Measurements from ENCODE around the gene PEX6. TPM values are rescaled to one million over a fixed set of nuclear protein-coding genes. Genes with fewer than 3 reads are reported as not detected.
A peak's percentile ranks its signal among the peaks of the same experiment; 100 is the strongest.

The PEX6 gene
- total RNA-seq, 1 experiment from 2014 or later, result 15.6 TPM

DNA sequence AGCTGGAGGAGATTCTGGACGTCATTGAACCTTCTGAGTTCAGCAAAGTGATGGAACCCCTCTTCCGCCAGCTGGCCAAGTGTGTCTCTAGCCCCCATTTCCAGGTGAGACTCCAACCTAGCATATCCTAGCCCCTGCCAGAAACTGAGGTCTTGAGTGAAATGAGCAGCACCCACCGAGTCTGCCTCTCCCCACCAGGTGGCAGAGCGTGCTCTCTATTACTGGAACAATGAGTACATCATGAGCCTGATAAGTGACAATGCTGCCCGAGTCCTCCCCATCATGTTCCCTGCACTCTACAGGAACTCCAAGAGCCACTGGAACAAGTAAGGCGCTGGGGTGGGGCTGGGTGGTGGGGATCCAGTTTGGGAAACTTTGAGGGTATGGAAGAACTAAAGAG is 30.1 kb upstream of the PEX6 start:
- Mint-ChIP-seq H3K27me3 (ENCODE audit: low read depth) (no peaks in the 10 kb centered on the region), H3K4me3 (no peak overlapping the region), H3K4me1 (peaks cover 16 to 19% of the 10 kb centered on the region in 2 experiments), H3K36me3 (ENCODE audit: insufficient read depth in 1 of 3, low read depth in 3 of 3) (peaks cover 27 to 80% (median 72%) of the 10 kb centered on the region in 3 experiments; a peak in 6 of 7 replicates), H3K27ac (no peak overlapping the region; a peak in 1 of 7 replicates), H3K9me3 (no peaks in the 10 kb centered on the region; a peak in 1 of 5 replicates)
- Histone ChIP-seq H3K4me2 (ENCODE audit: insufficient read depth, insufficient read length, low read length) (no peak overlapping the region), H2AFZ (ENCODE audit: low read length) (no peak overlapping the region), H3K27ac (ENCODE audit: insufficient read length, low read depth, low read length) (no peak overlapping the region), H4K91ac (ENCODE audit: insufficient read length, low read depth, low read length) (no peak overlapping the region), H3K14ac (ENCODE audit: insufficient read depth, low read length) (no peak overlapping the region), H3K23ac (ENCODE audit: insufficient read length, low read depth, low read length) (no peak overlapping the region), H3K23me2 (ENCODE audit: insufficient read length, low read depth, low read length, poor library complexity, severe bottlenecking) (peaks cover 6% of the 10 kb centered on the region), H4K8ac (replicated peaks; ENCODE audit: insufficient read length, low read depth, low read length) (no peak overlapping the region), H3K56ac (ENCODE audit: insufficient read length, low read depth, low read length) (no peak overlapping the region), H3K4me1 (ENCODE audit: insufficient read depth, low read length) (peaks cover 2% of the 10 kb centered on the region; the same call in 1 of the 2 replicates), H3T11ph (ENCODE audit: low read length) (no peak overlapping the region), H2AK5ac (ENCODE audit: insufficient read length, low read length) (no peak overlapping the region), H4K5ac (ENCODE audit: insufficient read length, low read depth, low read length) (no peak overlapping the region), H2BK120ac (ENCODE audit: low read depth, low read length, poor library complexity, severe bottlenecking) (no peak overlapping the region), H3K27me3 (ENCODE audit: insufficient read depth, low read length) (no peaks in the 10 kb centered on the region), H3K9me3 (ENCODE audit: control insufficient read depth, low read depth, low read length) (no peaks in the 10 kb centered on the region), H3K18ac (ENCODE audit: insufficient read length, low read depth, low read length) (no peak overlapping the region), H3K9ac (ENCODE audit: extremely low read depth, insufficient read length, low read length) (no peak overlapping the region), H4K20me1 (ENCODE audit: control insufficient read depth, insufficient read depth, insufficient read length) (no peaks in the 10 kb centered on the region), H2BK12ac (ENCODE audit: insufficient read length, low read depth, low read length) (no peak overlapping the region), H3K79me1 (ENCODE audit: insufficient read depth, low read depth, low read length, poor library complexity, severe bottlenecking) (no peaks in the 10 kb centered on the region), H2BK5ac (ENCODE audit: insufficient read length, low read length) (no peak overlapping the region), H3K79me2 (ENCODE audit: insufficient read depth, low read length) (peaks cover 3% of the 10 kb centered on the region; the same call in 1 of the 2 replicates), H3K4ac (ENCODE audit: low read depth, low read length) (no peak overlapping the region), H2BK20ac (ENCODE audit: low read depth, low read length, poor library complexity, severe bottlenecking) (no peak overlapping the region), H2BK15ac (ENCODE audit: low read depth, low read length) (no peak overlapping the region)
- WGBS (ENCODE audit: extremely low coverage, insufficient read length, low lambda C conversion rate), result no CpG with 5 or more reads among the region's 6 CpGs
- no peak for DNase-seq
- TF ChIP-seq, protein P1, sequence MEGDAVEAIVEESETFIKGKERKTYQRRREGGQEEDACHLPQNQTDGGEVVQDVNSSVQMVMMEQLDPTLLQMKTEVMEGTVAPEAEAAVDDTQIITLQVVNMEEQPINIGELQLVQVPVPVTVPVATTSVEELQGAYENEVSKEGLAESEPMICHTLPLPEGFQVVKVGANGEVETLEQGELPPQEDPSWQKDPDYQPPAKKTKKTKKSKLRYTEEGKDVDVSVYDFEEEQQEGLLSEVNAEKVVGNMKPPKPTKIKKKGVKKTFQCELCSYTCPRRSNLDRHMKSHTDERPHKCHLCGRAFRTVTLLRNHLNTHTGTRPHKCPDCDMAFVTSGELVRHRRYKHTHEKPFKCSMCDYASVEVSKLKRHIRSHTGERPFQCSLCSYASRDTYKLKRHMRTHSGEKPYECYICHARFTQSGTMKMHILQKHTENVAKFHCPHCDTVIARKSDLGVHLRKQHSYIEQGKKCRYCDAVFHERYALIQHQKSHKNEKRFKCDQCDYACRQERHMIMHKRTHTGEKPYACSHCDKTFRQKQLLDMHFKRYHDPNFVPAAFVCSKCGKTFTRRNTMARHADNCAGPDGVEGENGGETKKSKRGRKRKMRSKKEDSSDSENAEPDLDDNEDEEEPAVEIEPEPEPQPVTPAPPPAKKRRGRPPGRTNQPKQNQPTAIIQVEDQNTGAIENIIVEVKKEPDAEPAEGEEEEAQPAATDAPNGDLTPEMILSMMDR (conservative IDR thresholded peaks at IDR 0.05), result peak; percentile 54; the same call in 2 of the 3 replicates
